Activated B cell treated with CpG ODN at 0.5 μM for 24 hours (primary cell): ENCODE data around the gene SLC1A7. TPM values are rescaled to one million over a fixed set of nuclear protein-coding genes. Genes with fewer than 3 reads are reported as not detected.

Source experiments
- ATAC-seq: fragments of 200-7000 bp; cut with Tn5 transposase; one replicate; pipeline ENCODE4 v1.10.0; 2021; ENCODE audit warnings: low read depth, mild to moderate bottlenecking, moderate library complexity
- CTCF ChIA-PET: fragments of 350-600 bp; sonication (Branson Sonifier 250); formaldehyde crosslinking; loops from one replicate; lab custom pipeline; 2021; ENCODE audit warnings: antibody characterized with exemption; lab: Charles Lee
- POLR2A ChIA-PET: fragments of 350-600 bp; sonication (Branson Sonifier 250); formaldehyde crosslinking; loops from one replicate; lab custom pipeline; 2021; ENCODE audit warnings: antibody characterized with exemption; lab: Charles Lee
- DNase-seq: peaks from one replicate; pipeline ENCODE4 v3.0.0; 2022
- H3K27ac Mint-ChIP-seq: one replicate; pipeline ENCODE4 v1.8.0; 2020; ENCODE audit warnings: mixed read lengths
- H3K27me3 Mint-ChIP-seq: one replicate; pipeline ENCODE4 v1.8.0; 2021; ENCODE audit warnings: mixed read lengths
- H3K36me3 Mint-ChIP-seq: one replicate; pipeline ENCODE4 v1.8.0; 2021; ENCODE audit warnings: low read depth, mixed read lengths
- H3K4me1 Mint-ChIP-seq: one replicate; pipeline ENCODE4 v1.8.0; 2021; ENCODE audit warnings: mixed read lengths
- H3K4me3 Mint-ChIP-seq: one replicate; pipeline ENCODE4 v1.8.0; 2020; ENCODE audit warnings: mild to moderate bottlenecking, mixed read lengths
- H3K9me3 Mint-ChIP-seq: one replicate; pipeline ENCODE4 v1.8.0; 2020; ENCODE audit warnings: mixed read lengths
- CTCF ChIP-seq: fragments of 200-600 bp; IDR thresholded peaks from one replicate; pipeline ENCODE4 v1.8.0; 2022; ENCODE audit warnings: antibody characterized with exemption, mild to moderate bottlenecking
- intact Hi-C: fragments of 100-400 bp; cut with micrococcal nuclease; formaldehyde crosslinking; loops from one replicate; pipeline ENCODE4 v1.15.1; 2024
- total RNA-seq: library from RNA; stranded (reverse); gene quantifications from 2 replicates; pipeline ENCODE4 v1.2.3, GENCODE V29; 2022

SLC1A7 gene
- total RNA-seq, 1 donor from 2014 or later = not detected

GRCh38 chr1:53131590-53131938 is 10.9 kb downstream of the SLC1A7 start:
- TF ChIP-seq CTCF = no peak
- H3K9me3 Mint-ChIP-seq = no peaks in the 10 kb centered on the region
- POLR2A ChIA-PET = no interaction called here
- H3K36me3 Mint-ChIP-seq = no peaks in the 10 kb centered on the region
- CTCF ChIA-PET = no interaction called here
- intact Hi-C loops = no loop called here
- H3K4me1 Mint-ChIP-seq = no peaks in the 10 kb centered on the region
- H3K4me3 Mint-ChIP-seq = no peak overlapping the region
- ATAC-seq (no peak), DNase-seq (no peak)
- peaks cover 5% of the 10 kb centered on the region for H3K27me3 Mint-ChIP-seq
- no peak overlapping the region for H3K27ac Mint-ChIP-seq

GRCh38 chr1:53130878-53131589 is 11.4 kb downstream of the SLC1A7 start:
- ChIA-PET POLR2A (no interaction called here), CTCF (no interaction called here)
- Mint-ChIP-seq H3K4me3 (no peak overlapping the region), H3K4me1 (no peaks in the 10 kb centered on the region), H3K27ac (no peak overlapping the region), H3K9me3 (no peaks in the 10 kb centered on the region), H3K27me3 (peaks cover 5% of the 10 kb centered on the region), H3K36me3 (no peaks in the 10 kb centered on the region)
- intact Hi-C loops = no loop called here
- DNase-seq (no peak), ATAC-seq (no peak)
- no peak for TF ChIP-seq CTCF

GRCh38 chr1:53130598-53130877 is 11.9 kb downstream of the SLC1A7 start:
- Mint-ChIP-seq H3K27me3 (peaks cover 5% of the 10 kb centered on the region), H3K4me1 (no peaks in the 10 kb centered on the region), H3K4me3 (no peak overlapping the region), H3K36me3 (no peaks in the 10 kb centered on the region), H3K9me3 (no peaks in the 10 kb centered on the region), H3K27ac (no peak overlapping the region)
- CTCF ChIA-PET = no interaction called here
- intact Hi-C loops = no loop called here
- no peak for ATAC-seq
- TF ChIP-seq CTCF = no peak
- POLR2A ChIA-PET = no interaction called here
- DNase-seq = no peak

- CTCF ChIA-PET = no interaction called here
- no peaks in the 10 kb centered on the region for H3K4me1 Mint-ChIP-seq
- intact Hi-C loops = no loop called here
- H3K27ac Mint-ChIP-seq = no peak overlapping the region
- DNase-seq = no peak
- H3K27me3 Mint-ChIP-seq = peaks cover 6% of the 10 kb centered on the region
- POLR2A ChIA-PET = no interaction called here
- no peak for TF ChIP-seq CTCF
- no peaks in the 10 kb centered on the region for H3K36me3 Mint-ChIP-seq
- no peak for ATAC-seq
- H3K9me3 Mint-ChIP-seq = no peaks in the 10 kb centered on the region
- H3K4me3 Mint-ChIP-seq = no peak overlapping the region
These were observed 12.4 kb downstream of the SLC1A7 start for GRCh38 chr1:53129891-53130597.

GRCh38 chr1:53128401-53128800 is 14.0 kb downstream of the SLC1A7 start:
- no peaks in the 10 kb centered on the region for H3K36me3 Mint-ChIP-seq
- DNase-seq (no peak), ATAC-seq (no peak)
- H3K27me3 Mint-ChIP-seq = peaks cover 12% of the 10 kb centered on the region
- no peak overlapping the region for H3K4me3 Mint-ChIP-seq
- H3K9me3 Mint-ChIP-seq = no peaks in the 10 kb centered on the region
- ChIA-PET CTCF (no interaction called here), POLR2A (no interaction called here)
- intact Hi-C loops = no loop called here
- H3K4me1 Mint-ChIP-seq = no peaks in the 10 kb centered on the region
- H3K27ac Mint-ChIP-seq = no peak overlapping the region
- TF ChIP-seq CTCF = no peak
